Prostate gland (tissue), 2 donors: ENCODE measurements around the gene DST.

Experiments used
- CTCF ChIP-seq, 4 experiments: fragments of 200-600 bp in 2 of 4; fragments of 450-650 bp in 2 of 4; sonication (generic) in 2 of 4; IDR thresholded peaks; 1 replicate in 3 of 4; 2 replicates in 1 of 4; pipeline ENCODE4 v1.5.1; 2016 to 2019; ENCODE audit warnings: antibody characterized with exemption in 4 of 4, mild to moderate bottlenecking in 2 of 4, moderate library complexity in 2 of 4
- POLR2A ChIP-seq: fragments of 450-650 bp; IDR thresholded peaks from one replicate; pipeline ENCODE4 v1.6.1; 2016; ENCODE audit warnings: antibody characterized with exemption, mild to moderate bottlenecking
- POLR2AphosphoS5 ChIP-seq: sonication (generic); formaldehyde crosslinking; IDR thresholded peaks from one replicate; pipeline ENCODE4 v1.6.1; 2017; ENCODE audit warnings: antibody characterized with exemption

DNA sequence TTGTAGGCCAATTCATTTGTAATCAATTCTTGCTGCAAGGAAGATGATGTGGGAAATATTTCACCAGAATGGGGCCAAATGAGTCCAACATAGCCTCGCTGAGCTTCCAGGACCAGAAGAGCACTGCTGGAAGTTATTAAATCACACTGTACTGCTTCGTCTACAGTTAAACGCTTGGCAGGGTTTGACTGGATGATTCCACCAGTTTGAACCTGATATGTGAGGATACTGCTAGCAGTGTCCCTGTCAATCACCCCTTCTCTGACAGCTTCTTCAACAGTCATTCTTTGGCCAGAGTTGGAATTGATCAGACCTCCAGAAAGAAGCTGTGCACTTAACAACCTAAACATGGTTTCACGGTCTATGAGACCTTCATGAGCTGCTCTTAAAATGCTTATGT, 34.4 kb downstream of the DST start:
- TF ChIP-seq POLR2AphosphoS5, result no peak
- no peak for TF ChIP-seq CTCF (IDR thresholded peaks at IDR 0.05)
- TF ChIP-seq POLR2A, result no peak
